IMR-90 (cell line): ENCODE results near the gene ESR1. TPM values are rescaled to one million over a fixed set of nuclear protein-coding genes. Genes with fewer than 3 reads are reported as not detected.

Experiments
- ATAC-seq: fragments of 200-7000 bp; cut with Tn5 transposase; 2 replicates; pipeline ENCODE4 v1.9.1; 2020; ENCODE audit warnings: low read depth, mild to moderate bottlenecking, moderate library complexity
- BruUV-seq: library from RNA; stranded (reverse); fragments of 400-500 nt; replicated peaks from 2 replicates; lab custom pipeline; 2021; lab: Mats Ljungman, UMichigan
- CTCF ChIA-PET: fragments of 300-600 bp; formaldehyde crosslinking; extraction: SDS; loops from one replicate; lab custom pipeline; 2021; ENCODE audit warnings: antibody characterized with exemption; lab: Yijun Ruan, JAX
- POLR2A ChIA-PET: fragments of 300-600 bp; sonication (Branson Sonifier 250); formaldehyde crosslinking; loops from one replicate; lab custom pipeline; 2022; ENCODE audit warnings: antibody characterized with exemption; ENCODE audit not compliant: unreplicated experiment; lab: Charles Lee
- DNase-seq: peaks from one replicate; pipeline ENCODE4 v3.0.0; 2013
- H2AFZ ChIP-seq: replicated peaks from 2 replicates; pipeline ENCODE3; 2013; ENCODE audit warnings: low read length, mild to moderate bottlenecking; ENCODE audit not compliant: poor library complexity
- H2AK5ac ChIP-seq: 2 replicates; pipeline ENCODE4 v1.6.1; 2013; ENCODE audit warnings: low read depth, low read length, inconsistent platforms
- H2AK9ac ChIP-seq: replicated peaks from 2 replicates; pipeline ENCODE3; 2013; ENCODE audit warnings: mild to moderate bottlenecking, low read depth, low read length, moderate library complexity; ENCODE audit not compliant: poor library complexity
- H2BK120ac ChIP-seq: 2 replicates; pipeline ENCODE4 v1.6.1; 2013; ENCODE audit warnings: low read depth, low read length, inconsistent platforms
- H2BK15ac ChIP-seq: 3 replicates; pipeline ENCODE4 v1.6.1; 2013; ENCODE audit warnings: low read depth, low read length, inconsistent platforms
- H2BK20ac ChIP-seq: 2 replicates; pipeline ENCODE4 v1.6.1; 2013; ENCODE audit warnings: low read depth, mild to moderate bottlenecking, inconsistent platforms, low read length, moderate library complexity
- H2BK5ac ChIP-seq: 2 replicates; pipeline ENCODE4 v1.6.1; 2013; ENCODE audit warnings: mild to moderate bottlenecking, low read depth, low read length, inconsistent platforms; ENCODE audit not compliant: poor library complexity, severe bottlenecking
- H3K14ac ChIP-seq: replicated peaks from 2 replicates; pipeline ENCODE4 v1.6.1; 2013; ENCODE audit warnings: low read depth, low read length, inconsistent platforms
- H3K18ac ChIP-seq: 2 replicates; pipeline ENCODE4 v1.6.1; 2013; ENCODE audit warnings: low read depth, low read length, control low read depth
- H3K23ac ChIP-seq: 2 replicates; pipeline ENCODE4 v1.6.1; 2013; ENCODE audit warnings: low read depth, low read length, inconsistent platforms
- H3K27ac ChIP-seq: 2 replicates; pipeline ENCODE4 v1.5.1; 2013; ENCODE audit warnings: mild to moderate bottlenecking, control low read depth, low read length; ENCODE audit not compliant: insufficient read depth
- H3K27me3 ChIP-seq: 2 replicates; pipeline ENCODE4 v1.6.1; 2013; ENCODE audit warnings: low read length; ENCODE audit not compliant: control insufficient read depth, insufficient read depth
- H3K36me3 ChIP-seq: 2 replicates; pipeline ENCODE4 v1.6.1; 2013; ENCODE audit warnings: low read length, mixed read lengths; ENCODE audit not compliant: control insufficient read depth, insufficient read depth
- H3K4ac ChIP-seq: 2 replicates; pipeline ENCODE4 v1.6.1; 2013; ENCODE audit warnings: low read depth, low read length, inconsistent platforms
- H3K4me1 ChIP-seq: 2 replicates; pipeline ENCODE4 v1.6.1; 2013; ENCODE audit warnings: low read length, mixed read lengths; ENCODE audit not compliant: control insufficient read depth, insufficient read depth
- H3K4me2 ChIP-seq: 2 replicates; pipeline ENCODE4 v1.6.1; 2013; ENCODE audit warnings: low read depth, mild to moderate bottlenecking, control low read depth, low read length, moderate library complexity
- H3K4me3 ChIP-seq: 2 replicates; pipeline ENCODE4 v1.5.1; 2013; ENCODE audit warnings: low read depth, mild to moderate bottlenecking, control low read depth, low read length, moderate library complexity; ENCODE audit not compliant: insufficient read depth
- H3K56ac ChIP-seq: 2 replicates; pipeline ENCODE4 v1.6.1; 2013; ENCODE audit warnings: low read length, inconsistent platforms; ENCODE audit not compliant: insufficient read depth; ENCODE audit errors: extremely low read depth
- H3K79me1 ChIP-seq, 2 experiments: 2 replicates each; pipeline ENCODE4 v1.6.1; 2013; ENCODE audit warnings: low read length in 2 of 2, inconsistent platforms in 1 of 2, low read depth in 1 of 2
- H3K9ac ChIP-seq: 2 replicates; pipeline ENCODE4 v1.6.1; 2013; ENCODE audit warnings: low read depth, low read length, control low read depth
- H3K9me1 ChIP-seq: 2 replicates; pipeline ENCODE4 v1.6.1; 2013; ENCODE audit warnings: low read length, inconsistent platforms; ENCODE audit not compliant: insufficient read depth
- H3K9me3 ChIP-seq: 2 replicates; pipeline ENCODE4 v1.6.1; 2013; ENCODE audit warnings: low read length; ENCODE audit not compliant: control insufficient read depth, insufficient read depth
- H4K20me1 ChIP-seq: 2 replicates; pipeline ENCODE4 v1.6.1; 2013; ENCODE audit warnings: low read length, inconsistent platforms; ENCODE audit not compliant: insufficient read depth
- H4K5ac ChIP-seq: 2 replicates; pipeline ENCODE4 v1.6.1; 2013; ENCODE audit warnings: mild to moderate bottlenecking, low read depth, low read length, control low read depth
- H4K8ac ChIP-seq, 2 experiments: 2 replicates each; pipeline ENCODE4 v1.6.1; 2013; ENCODE audit warnings: low read depth in 2 of 2, low read length in 2 of 2, control low read depth in 1 of 2, inconsistent platforms in 1 of 2
- H4K91ac ChIP-seq: 2 replicates; pipeline ENCODE4 v1.6.1; 2013; ENCODE audit warnings: low read depth, low read length, inconsistent platforms; ENCODE audit not compliant: insufficient read depth
- BHLHE40 ChIP-seq: fragments of 150-350 bp; IDR thresholded peaks from 2 replicates; pipeline ENCODE4 v1.6.1; 2016; ENCODE audit warnings: mild to moderate bottlenecking, low read depth, low read length
- CTCF ChIP-seq: conservative IDR thresholded peaks from 2 replicates; pipeline ENCODE4 v1.5.1; 2012; ENCODE audit warnings: mild to moderate bottlenecking, low read depth, low read length, improper control_type of control experiment
- ELK1 ChIP-seq: fragments of 150-350 bp; IDR thresholded peaks from 2 replicates; pipeline ENCODE4 v1.6.1; 2016; ENCODE audit warnings: low read depth, mild to moderate bottlenecking, low read length, moderate library complexity, borderline replicate concordance
- FOS ChIP-seq: fragments of 150-350 bp; IDR thresholded peaks from 2 replicates; pipeline ENCODE4 v1.6.1; 2016; ENCODE audit warnings: low read depth, low read length
- MAFK ChIP-seq: IDR thresholded peaks from 2 replicates; pipeline ENCODE4 v1.6.1; 2012; ENCODE audit warnings: low read depth, low read length, improper control_type of control experiment
- MAZ ChIP-seq: IDR thresholded peaks from 2 replicates; pipeline ENCODE4 v1.6.1; 2012; ENCODE audit warnings: low read depth, mild to moderate bottlenecking, low read length, improper control_type of control experiment, moderate library complexity, borderline replicate concordance
- MXI1 ChIP-seq: IDR thresholded peaks from 2 replicates; pipeline ENCODE4 v1.6.1; 2012; ENCODE audit warnings: low read depth, mild to moderate bottlenecking, low read length, moderate library complexity, borderline replicate concordance
- RAD21 ChIP-seq: IDR thresholded peaks from 2 replicates; pipeline ENCODE4 v1.6.1; 2012; ENCODE audit warnings: low read length, improper control_type of control experiment
- RCOR1 ChIP-seq: IDR thresholded peaks from 2 replicates; pipeline ENCODE4 v1.6.1; 2012; ENCODE audit warnings: mild to moderate bottlenecking, low read length, improper control_type of control experiment; ENCODE audit not compliant: insufficient replicate concordance
- SMC3 ChIP-seq: fragments of 150-350 bp; IDR thresholded peaks from 2 replicates; pipeline ENCODE4 v1.6.1; 2016; ENCODE audit warnings: low read depth, mild to moderate bottlenecking, antibody characterized with exemption, low read length, moderate library complexity
- USF2 ChIP-seq: fragments of 150-350 bp; IDR thresholded peaks from 2 replicates; pipeline ENCODE4 v1.6.1; 2017; ENCODE audit warnings: mild to moderate bottlenecking, antibody characterized with exemption, low read length, low read depth
- WGBS, 2 experiments: methylation state at CpG; one replicate each; pipeline versions ENCODE4 v1.1.5 to v1.1.7; 2013; ENCODE audit warnings: missing lambda C conversion rate in 2 of 2; ENCODE audit not compliant: insufficient read length in 1 of 2; ENCODE audit errors: extremely low coverage in 2 of 2; 5-methylcytosine and 5-hydroxymethylcytosine counted together
- dilution Hi-C: fragments of 300-500 bp; cut with HindIII; formaldehyde crosslinking; loops from one replicate; pipeline ENCODE4 v1.14.3; 2018; ENCODE audit warnings: low sequenced_read_pairs; ENCODE audit not compliant: unreplicated experiment
- in situ Hi-C: fragments of 300-500 bp; cut with MboI; formaldehyde crosslinking; loops from 3 replicates; pipeline ENCODE4 v1.14.3; 2019; ENCODE audit warnings: low sequenced_read_pairs, inconsistent platforms, mixed read lengths
- intact Hi-C: fragments of 100-400 bp; cut with micrococcal nuclease; formaldehyde crosslinking; loops from 2 replicates; pipeline ENCODE4 v1.10.0; 2022
- polyA plus RNA-seq, 3 experiments: library from polyadenylated mRNA; depleted of rRNA; stranded (reverse); fragments of >200 nt; gene quantifications; 2 replicates each; pipeline ENCODE4 v1.2.3, GENCODE V29; 2012; ENCODE audit warnings: low replicate concordance in 1 of 3
- total RNA-seq: library from RNA; depleted of rRNA; stranded (reverse); fragments of >200 nt; gene quantifications from 2 replicates; pipeline ENCODE4 v1.2.3, GENCODE V29; 2012

The ESR1 gene
- total and polyA plus RNA-seq, 2 of the 4 experiments (the other 2 are of a cell fraction): not detected

DNA sequence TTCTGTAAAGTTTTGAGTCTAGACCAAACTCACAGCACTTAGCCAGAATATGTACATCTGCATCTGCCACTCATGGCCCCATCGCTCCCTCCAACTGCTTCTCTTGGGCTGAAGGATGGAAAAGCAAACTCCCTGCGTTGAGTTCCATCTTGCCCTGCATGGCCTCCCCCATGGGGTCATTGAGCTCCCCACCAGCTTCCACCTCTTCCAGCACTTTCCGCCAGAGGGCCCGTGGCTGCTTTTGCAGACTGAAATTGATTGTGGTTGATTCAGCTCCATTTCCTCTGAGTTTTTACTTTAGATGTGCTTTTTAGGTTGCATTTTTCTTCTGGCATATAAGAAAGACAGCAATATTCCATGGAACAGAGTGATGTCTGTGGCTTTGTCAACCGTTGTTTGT lies 263.1 kb downstream of the ESR1 start:
- Histone ChIP-seq H2AFZ (no peak overlapping the region), H3K9me3 (no peaks in the 10 kb centered on the region), H3K4me2 (no peak overlapping the region), H3K9me1 (no peaks in the 10 kb centered on the region), H2BK15ac (no peak overlapping the region), H3K79me1 (no peaks in the 10 kb centered on the region), H3K23ac (no peak overlapping the region), H3K9ac (no peak overlapping the region), H3K27me3 (peaks cover 2% of the 10 kb centered on the region; the same call in 1 of the 2 replicates), H2BK20ac (no peak overlapping the region), H2BK5ac (no peak overlapping the region), H3K14ac (no peak overlapping the region), H3K4me1 (no peaks in the 10 kb centered on the region), H2AK9ac (no peak overlapping the region), H4K5ac (no peak overlapping the region), H3K27ac (no peak overlapping the region), H2AK5ac (no peak overlapping the region), H4K8ac (no peak overlapping the region), H3K56ac (no peak overlapping the region), H4K20me1 (no peaks in the 10 kb centered on the region), H2BK120ac (no peak overlapping the region), H3K18ac (no peak overlapping the region), H3K4me3 (no peak overlapping the region), H4K91ac (no peak overlapping the region), H3K36me3 (no peaks in the 10 kb centered on the region), H3K4ac (no peak overlapping the region)
- no CpG with 5 or more reads among the region's 5 CpGs for WGBS, 2 experiments
- CTCF ChIA-PET: no interaction called here
- dilution Hi-C loops (no loop called here), in situ Hi-C loops (no loop called here), intact Hi-C loops (no loop called here)
- no peak for DNase-seq
- no peak for ATAC-seq
- POLR2A ChIA-PET: no interaction called here
- no TSS peak for BruUV-seq
- TF ChIP-seq RAD21 (no peak), MXI1 (no peak), MAZ (no peak), BHLHE40 (no peak), MAFK (no peak), RCOR1 (no peak), ELK1 (no peak), FOS (no peak), USF2 (no peak), CTCF (no peak), SMC3 (no peak)
